K562 (cell line): ENCODE data around the gene SLC5A6. TPM values are rescaled to one million over a fixed set of nuclear protein-coding genes. Genes with fewer than 3 reads are reported as not detected.

Experiments used
- CBX5 ChIP-seq: IDR thresholded peaks from 2 replicates; pipeline ENCODE4 v1.6.1; 2014; ENCODE audit warnings: low read depth, borderline replicate concordance
- CTBP1 ChIP-seq: fragments of 450-650 bp; IDR thresholded peaks from 2 replicates; pipeline ENCODE4 v1.6.1; 2016; ENCODE audit warnings: borderline replicate concordance
- ESRRA ChIP-seq: fragments of 450-650 bp; IDR thresholded peaks from 2 replicates; pipeline ENCODE4 v1.6.1; 2014; ENCODE audit warnings: low read depth, mild to moderate bottlenecking, moderate library complexity, borderline replicate concordance
- FOXJ3 ChIP-seq: sonication (generic); formaldehyde crosslinking; IDR thresholded peaks from 2 replicates; pipeline ENCODE4 v1.4.0; 2020; ENCODE audit warnings: mild to moderate bottlenecking, missing genetic modification reagents
- FOXP1 ChIP-seq: sonication (generic); formaldehyde crosslinking; IDR thresholded peaks from 2 replicates; pipeline ENCODE4 v1.8.0; 2022; ENCODE audit warnings: mild to moderate bottlenecking, missing genetic modification reagents
- GABPB2 ChIP-seq: fragments of 250-450 bp; sonication (Bioruptor Pico); conservative IDR thresholded peaks from 2 replicates; pipeline ENCODE4 v1.5.1; 2021; ENCODE audit warnings: mild to moderate bottlenecking
- KLF6 ChIP-seq: fragments of 250-450 bp; sonication (Bioruptor Pico); IDR thresholded peaks from 2 replicates; pipeline ENCODE4 v1.4.0; 2020; ENCODE audit warnings: mild to moderate bottlenecking, moderate library complexity, borderline replicate concordance
- L3MBTL2 ChIP-seq: fragments of 450-650 bp; IDR thresholded peaks from 2 replicates; pipeline ENCODE4 v1.6.1; 2016; ENCODE audit warnings: mild to moderate bottlenecking, moderate library complexity
- POLR2G ChIP-seq: fragments of 200-400 bp; formaldehyde crosslinking; IDR thresholded peaks from 2 replicates; pipeline ENCODE4 v1.6.1; 2017; ENCODE audit warnings: low read depth, mild to moderate bottlenecking, antibody characterized with exemption, low read length, moderate library complexity
- SMARCE1 ChIP-seq: fragments of 450-650 bp; IDR thresholded peaks from 2 replicates; pipeline ENCODE4 v1.7.1; 2016; ENCODE audit warnings: mild to moderate bottlenecking
- TAL1 ChIP-seq: fragments of 450-650 bp; IDR thresholded peaks from 2 replicates; pipeline ENCODE4 v1.6.1; 2016; ENCODE audit warnings: mild to moderate bottlenecking
- YBX1 ChIP-seq: fragments of 450-650 bp; IDR thresholded peaks from 2 replicates; pipeline ENCODE4 v1.7.1; 2016; ENCODE audit warnings: mild to moderate bottlenecking
- ZC3H11A ChIP-seq: IDR thresholded peaks from 2 replicates; pipeline ENCODE4 v1.6.1; 2012; ENCODE audit warnings: low read depth, low read length, improper control_type of control experiment
- ZNF274 ChIP-seq: IDR thresholded peaks from 2 replicates; pipeline ENCODE4 v1.6.1; 2011; ENCODE audit warnings: low read depth, mild to moderate bottlenecking, low read length, moderate library complexity, borderline replicate concordance
- ZNF584 ChIP-seq: fragments of 200-800 bp; sonication (Bioruptor generic); IDR thresholded peaks from 2 replicates; pipeline ENCODE4 v1.6.1; 2016; ENCODE audit warnings: low read depth, mild to moderate bottlenecking, missing genetic modification characterization, missing compliant biosample characterization
- polyA plus RNA-seq, 8 experiments: library from polyadenylated mRNA; depleted of rRNA in 4 of 8; stranded (reverse) in 5 of 8; unstranded in 3 of 8; fragments of >200 nt; fragmentation: Nextera tagmentation in 2 of 8; fragmentation: Illumina TruSeq in 1 of 8; extraction: Ambion mirVana in 2 of 8; extraction: Trizol in 1 of 8; gene quantifications; 2 replicates each; pipeline versions ENCODE4 v1.2.1 to v1.2.3, GENCODE V29; 2011 to 2014; ENCODE audit warnings: inconsistent platforms in 1 of 8, missing spikeins in 1 of 8
- total RNA-seq, 7 experiments: library from RNA; depleted of rRNA in 6 of 7; stranded (reverse); fragments of >200 nt in 6 of 7; fragmentation: Illumina TruSeq in 2 of 7; extraction: Trizol in 2 of 7; gene quantifications; 2 replicates each; pipeline versions ENCODE4 v1.2.1 to v1.2.3, GENCODE V29; 2011 to 2021; ENCODE audit warnings: low replicate concordance in 1 of 7
- TF ChIP-seq, protein P1 (sequence below), 2 experiments: IDR thresholded peaks; 2 replicates each; pipeline ENCODE4 v1.6.1; 2012; ENCODE audit warnings: improper control_type of control experiment in 2 of 2, low read depth in 2 of 2, low read length in 2 of 2, borderline replicate concordance in 1 of 2
- TF ChIP-seq, protein P2 (sequence below): sonication (generic); formaldehyde crosslinking; IDR thresholded peaks from 2 replicates; pipeline ENCODE4 v1.8.0; 2022; ENCODE audit warnings: mild to moderate bottlenecking, missing genetic modification reagents
- TF ChIP-seq, protein P3 (sequence below): sonication (generic); formaldehyde crosslinking; IDR thresholded peaks from 2 replicates; pipeline ENCODE4 v1.8.1; 2023; ENCODE audit warnings: mild to moderate bottlenecking, missing genetic modification reagents
- TF ChIP-seq, protein P4 (sequence below): fragments of 450-650 bp; IDR thresholded peaks from 2 replicates; pipeline ENCODE4 v1.6.1; 2016; ENCODE audit warnings: mild to moderate bottlenecking
- TF ChIP-seq, protein P5 (sequence below): sonication (generic); formaldehyde crosslinking; IDR thresholded peaks from 2 replicates; pipeline ENCODE4 v1.8.0; 2022; ENCODE audit warnings: mild to moderate bottlenecking, missing genetic modification reagents, borderline replicate concordance

SLC5A6 gene
- total and polyA plus RNA-seq, 9 of the 15 experiments (the other 6 are each of a cell fraction or from before 2014, with no cell fraction given): 32.6 to 137 (median 107) TPM

DNA sequence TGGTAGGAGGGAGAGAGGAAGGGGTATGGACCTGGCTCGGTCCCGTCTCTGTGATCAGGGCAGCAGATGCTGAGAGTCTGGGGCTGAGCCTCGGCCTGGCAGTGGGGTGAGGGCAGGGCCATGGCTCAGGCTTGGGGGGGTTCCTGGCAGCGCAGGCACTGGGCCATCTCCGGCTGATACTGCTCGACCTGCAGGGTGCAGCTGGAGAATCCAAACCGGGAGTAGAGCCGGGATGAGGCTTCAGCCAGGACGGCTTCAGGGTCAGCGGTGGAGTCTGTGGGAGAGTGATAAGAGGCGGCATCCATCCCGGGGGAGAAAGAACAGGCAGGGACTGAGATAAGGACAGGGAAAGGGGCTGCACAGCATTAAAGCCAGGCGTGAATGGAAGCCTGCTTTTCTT lies 43.1 kb upstream of the SLC5A6 start (continued):
- TF ChIP-seq, protein P1, sequence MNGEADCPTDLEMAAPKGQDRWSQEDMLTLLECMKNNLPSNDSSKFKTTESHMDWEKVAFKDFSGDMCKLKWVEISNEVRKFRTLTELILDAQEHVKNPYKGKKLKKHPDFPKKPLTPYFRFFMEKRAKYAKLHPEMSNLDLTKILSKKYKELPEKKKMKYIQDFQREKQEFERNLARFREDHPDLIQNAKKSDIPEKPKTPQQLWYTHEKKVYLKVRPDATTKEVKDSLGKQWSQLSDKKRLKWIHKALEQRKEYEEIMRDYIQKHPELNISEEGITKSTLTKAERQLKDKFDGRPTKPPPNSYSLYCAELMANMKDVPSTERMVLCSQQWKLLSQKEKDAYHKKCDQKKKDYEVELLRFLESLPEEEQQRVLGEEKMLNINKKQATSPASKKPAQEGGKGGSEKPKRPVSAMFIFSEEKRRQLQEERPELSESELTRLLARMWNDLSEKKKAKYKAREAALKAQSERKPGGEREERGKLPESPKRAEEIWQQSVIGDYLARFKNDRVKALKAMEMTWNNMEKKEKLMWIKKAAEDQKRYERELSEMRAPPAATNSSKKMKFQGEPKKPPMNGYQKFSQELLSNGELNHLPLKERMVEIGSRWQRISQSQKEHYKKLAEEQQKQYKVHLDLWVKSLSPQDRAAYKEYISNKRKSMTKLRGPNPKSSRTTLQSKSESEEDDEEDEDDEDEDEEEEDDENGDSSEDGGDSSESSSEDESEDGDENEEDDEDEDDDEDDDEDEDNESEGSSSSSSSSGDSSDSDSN (IDR thresholded peaks at IDR 0.05; ENCODE audit: borderline replicate concordance in 1 of 2, low read depth in 2 of 2, low read length in 2 of 2): 0 out of 4 replicates have a peak, but pooled peaks of 1 of the 2 experiments have one; percentile 52
- TF ChIP-seq SMARCE1: peak; percentile 58; the same call in 1 of the 2 replicates
- TF ChIP-seq ZNF274: no peak
- TF ChIP-seq CTBP1: peak; percentile 85; the same call in 1 of the 2 replicates
- TF ChIP-seq L3MBTL2: no peak
- no peak for TF ChIP-seq KLF6
- no peak for TF ChIP-seq ZNF584 (CRISPR knock-in tag)
- TF ChIP-seq, protein P2, sequence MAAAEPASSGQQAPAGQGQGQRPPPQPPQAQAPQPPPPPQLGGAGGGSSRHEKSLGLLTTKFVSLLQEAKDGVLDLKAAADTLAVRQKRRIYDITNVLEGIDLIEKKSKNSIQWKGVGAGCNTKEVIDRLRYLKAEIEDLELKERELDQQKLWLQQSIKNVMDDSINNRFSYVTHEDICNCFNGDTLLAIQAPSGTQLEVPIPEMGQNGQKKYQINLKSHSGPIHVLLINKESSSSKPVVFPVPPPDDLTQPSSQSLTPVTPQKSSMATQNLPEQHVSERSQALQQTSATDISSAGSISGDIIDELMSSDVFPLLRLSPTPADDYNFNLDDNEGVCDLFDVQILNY (CRISPR knock-in tag): no peak
- peak; percentile 61; the same call in 1 of the 2 replicates for TF ChIP-seq ESRRA
- peak; percentile 82 for TF ChIP-seq TAL1
- TF ChIP-seq, protein P3, sequence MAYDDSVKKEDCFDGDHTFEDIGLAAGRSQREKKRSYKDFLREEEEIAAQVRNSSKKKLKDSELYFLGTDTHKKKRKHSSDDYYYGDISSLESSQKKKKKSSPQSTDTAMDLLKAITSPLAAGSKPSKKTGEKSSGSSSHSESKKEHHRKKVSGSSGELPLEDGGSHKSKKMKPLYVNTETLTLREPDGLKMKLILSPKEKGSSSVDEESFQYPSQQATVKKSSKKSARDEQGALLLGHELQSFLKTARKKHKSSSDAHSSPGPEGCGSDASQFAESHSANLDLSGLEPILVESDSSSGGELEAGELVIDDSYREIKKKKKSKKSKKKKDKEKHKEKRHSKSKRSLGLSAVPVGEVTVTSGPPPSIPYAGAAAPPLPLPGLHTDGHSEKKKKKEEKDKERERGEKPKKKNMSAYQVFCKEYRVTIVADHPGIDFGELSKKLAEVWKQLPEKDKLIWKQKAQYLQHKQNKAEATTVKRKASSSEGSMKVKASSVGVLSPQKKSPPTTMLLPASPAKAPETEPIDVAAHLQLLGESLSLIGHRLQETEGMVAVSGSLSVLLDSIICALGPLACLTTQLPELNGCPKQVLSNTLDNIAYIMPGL (CRISPR knock-in tag): no peak
- TF ChIP-seq GABPB2 (CRISPR knock-in tag): no peak
- TF ChIP-seq POLR2G: no peak
- TF ChIP-seq FOXJ3 (CRISPR knock-in tag): no peak
- TF ChIP-seq, protein P4, sequence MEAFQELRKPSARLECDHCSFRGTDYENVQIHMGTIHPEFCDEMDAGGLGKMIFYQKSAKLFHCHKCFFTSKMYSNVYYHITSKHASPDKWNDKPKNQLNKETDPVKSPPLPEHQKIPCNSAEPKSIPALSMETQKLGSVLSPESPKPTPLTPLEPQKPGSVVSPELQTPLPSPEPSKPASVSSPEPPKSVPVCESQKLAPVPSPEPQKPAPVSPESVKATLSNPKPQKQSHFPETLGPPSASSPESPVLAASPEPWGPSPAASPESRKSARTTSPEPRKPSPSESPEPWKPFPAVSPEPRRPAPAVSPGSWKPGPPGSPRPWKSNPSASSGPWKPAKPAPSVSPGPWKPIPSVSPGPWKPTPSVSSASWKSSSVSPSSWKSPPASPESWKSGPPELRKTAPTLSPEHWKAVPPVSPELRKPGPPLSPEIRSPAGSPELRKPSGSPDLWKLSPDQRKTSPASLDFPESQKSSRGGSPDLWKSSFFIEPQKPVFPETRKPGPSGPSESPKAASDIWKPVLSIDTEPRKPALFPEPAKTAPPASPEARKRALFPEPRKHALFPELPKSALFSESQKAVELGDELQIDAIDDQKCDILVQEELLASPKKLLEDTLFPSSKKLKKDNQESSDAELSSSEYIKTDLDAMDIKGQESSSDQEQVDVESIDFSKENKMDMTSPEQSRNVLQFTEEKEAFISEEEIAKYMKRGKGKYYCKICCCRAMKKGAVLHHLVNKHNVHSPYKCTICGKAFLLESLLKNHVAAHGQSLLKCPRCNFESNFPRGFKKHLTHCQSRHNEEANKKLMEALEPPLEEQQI: no peak
- no peak for TF ChIP-seq ZC3H11A
- TF ChIP-seq, protein P5, sequence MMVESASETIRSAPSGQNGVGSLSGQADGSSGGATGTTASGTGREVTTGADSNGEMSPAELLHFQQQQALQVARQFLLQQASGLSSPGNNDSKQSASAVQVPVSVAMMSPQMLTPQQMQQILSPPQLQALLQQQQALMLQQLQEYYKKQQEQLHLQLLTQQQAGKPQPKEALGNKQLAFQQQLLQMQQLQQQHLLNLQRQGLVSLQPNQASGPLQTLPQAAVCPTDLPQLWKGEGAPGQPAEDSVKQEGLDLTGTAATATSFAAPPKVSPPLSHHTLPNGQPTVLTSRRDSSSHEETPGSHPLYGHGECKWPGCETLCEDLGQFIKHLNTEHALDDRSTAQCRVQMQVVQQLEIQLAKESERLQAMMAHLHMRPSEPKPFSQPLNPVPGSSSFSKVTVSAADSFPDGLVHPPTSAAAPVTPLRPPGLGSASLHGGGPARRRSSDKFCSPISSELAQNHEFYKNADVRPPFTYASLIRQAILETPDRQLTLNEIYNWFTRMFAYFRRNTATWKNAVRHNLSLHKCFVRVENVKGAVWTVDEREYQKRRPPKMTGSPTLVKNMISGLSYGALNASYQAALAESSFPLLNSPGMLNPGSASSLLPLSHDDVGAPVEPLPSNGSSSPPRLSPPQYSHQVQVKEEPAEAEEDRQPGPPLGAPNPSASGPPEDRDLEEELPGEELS (CRISPR knock-in tag): 0 out of 2 replicates have a peak, but pooled peaks have one; percentile 33
- no peak for TF ChIP-seq YBX1
- no peak for TF ChIP-seq CBX5
- no peak for TF ChIP-seq FOXP1
